Astrocyte (in vitro differentiated cells and primary cell): ENCODE measurements around the gene ATXN1. TPM values are rescaled to one million over a fixed set of nuclear protein-coding genes. Genes with fewer than 3 reads are reported as not detected.

Experiments used
- DNase-seq: peaks from one replicate; pipeline ENCODE4 v3.0.0-alpha.2; 2010; ENCODE audit warnings: low read depth
- FAIRE-seq: peaks from 2 replicates; lab custom pipeline; 2011; peaks lifted over from hg19 to GRCh38; lab: Jason Lieb, UNC
- H2AFZ ChIP-seq: 2 replicates; pipeline ENCODE4 v1.6.0; 2012; ENCODE audit warnings: low read depth, low read length, inconsistent platforms
- H3K27ac ChIP-seq: 2 replicates; pipeline ENCODE4 v1.5.1; 2011; ENCODE audit warnings: low read depth, low read length, inconsistent platforms
- H3K27me3 ChIP-seq: 2 replicates; pipeline ENCODE4 v1.6.0; 2011; ENCODE audit warnings: low read length, inconsistent platforms; ENCODE audit not compliant: insufficient read depth
- H3K36me3 ChIP-seq: 2 replicates; pipeline ENCODE4 v1.5.1; 2011; ENCODE audit warnings: low read length, inconsistent platforms; ENCODE audit not compliant: insufficient read depth
- H3K4me1 ChIP-seq: 2 replicates; pipeline ENCODE4 v1.5.1; 2011; ENCODE audit warnings: low read length, inconsistent platforms; ENCODE audit not compliant: insufficient read depth
- H3K4me2 ChIP-seq: 2 replicates; pipeline ENCODE4 v1.6.0; 2012; ENCODE audit warnings: low read length, inconsistent platforms
- H3K4me3 ChIP-seq: 2 replicates; pipeline ENCODE4 v1.5.1; 2011; ENCODE audit warnings: low read depth, mild to moderate bottlenecking, low read length, inconsistent platforms; ENCODE audit not compliant: insufficient read depth
- H3K79me2 ChIP-seq: 2 replicates; pipeline ENCODE4 v1.6.0; 2012; ENCODE audit warnings: mild to moderate bottlenecking, low read length, inconsistent platforms; ENCODE audit not compliant: insufficient read depth
- H3K9ac ChIP-seq: 2 replicates; pipeline ENCODE4 v1.6.0; 2012; ENCODE audit warnings: mild to moderate bottlenecking, low read length, inconsistent platforms
- H3K9me3 ChIP-seq: 2 replicates; pipeline ENCODE4 v1.5.1; 2012; ENCODE audit warnings: low read depth, mild to moderate bottlenecking, low read length, inconsistent platforms; ENCODE audit not compliant: insufficient read depth
- H4K20me1 ChIP-seq: 2 replicates; pipeline ENCODE4 v1.6.0; 2012; ENCODE audit warnings: low read length, inconsistent platforms; ENCODE audit not compliant: insufficient read depth
- H3K27ac Mint-ChIP-seq: one replicate; pipeline ENCODE4 v1.8.0; 2021; ENCODE audit warnings: mild to moderate bottlenecking, mixed read lengths; ENCODE audit not compliant: unreplicated experiment
- H3K27me3 Mint-ChIP-seq: one replicate; pipeline ENCODE4 v1.8.0; 2021; ENCODE audit warnings: low read depth, mixed read lengths; ENCODE audit not compliant: unreplicated experiment
- H3K36me3 Mint-ChIP-seq: one replicate; pipeline ENCODE4 v1.8.0; 2021; ENCODE audit warnings: low read depth, mixed read lengths; ENCODE audit not compliant: unreplicated experiment
- H3K4me1 Mint-ChIP-seq: one replicate; pipeline ENCODE4 v1.8.0; 2021; ENCODE audit warnings: low read depth, mixed read lengths; ENCODE audit not compliant: unreplicated experiment
- H3K4me3 Mint-ChIP-seq: one replicate; pipeline ENCODE4 v1.8.0; 2021; ENCODE audit warnings: mild to moderate bottlenecking, moderate library complexity, mixed read lengths; ENCODE audit not compliant: unreplicated experiment
- H3K9me3 Mint-ChIP-seq: one replicate; pipeline ENCODE4 v1.8.0; 2021; ENCODE audit warnings: mild to moderate bottlenecking, mixed read lengths; ENCODE audit not compliant: unreplicated experiment
- EZH2 ChIP-seq: IDR thresholded peaks from 2 replicates; pipeline ENCODE4 v1.6.1; 2012; ENCODE audit warnings: mild to moderate bottlenecking, low read length, inconsistent platforms; ENCODE audit not compliant: insufficient read depth
- total RNA-seq: library from RNA; stranded (reverse); gene quantifications from 2 replicates; pipeline ENCODE4 v1.2.1, GENCODE V29; 2021
- TF ChIP-seq, protein P1 (sequence below): IDR thresholded peaks from 2 replicates; pipeline ENCODE4 v1.5.1; 2011; ENCODE audit warnings: low read depth, mild to moderate bottlenecking, inconsistent platforms, low read length, moderate library complexity; ENCODE audit not compliant: insufficient read depth

Gene ATXN1
- total RNA-seq, 1 donor from 2014 or later, result 70.9 TPM

DNA sequence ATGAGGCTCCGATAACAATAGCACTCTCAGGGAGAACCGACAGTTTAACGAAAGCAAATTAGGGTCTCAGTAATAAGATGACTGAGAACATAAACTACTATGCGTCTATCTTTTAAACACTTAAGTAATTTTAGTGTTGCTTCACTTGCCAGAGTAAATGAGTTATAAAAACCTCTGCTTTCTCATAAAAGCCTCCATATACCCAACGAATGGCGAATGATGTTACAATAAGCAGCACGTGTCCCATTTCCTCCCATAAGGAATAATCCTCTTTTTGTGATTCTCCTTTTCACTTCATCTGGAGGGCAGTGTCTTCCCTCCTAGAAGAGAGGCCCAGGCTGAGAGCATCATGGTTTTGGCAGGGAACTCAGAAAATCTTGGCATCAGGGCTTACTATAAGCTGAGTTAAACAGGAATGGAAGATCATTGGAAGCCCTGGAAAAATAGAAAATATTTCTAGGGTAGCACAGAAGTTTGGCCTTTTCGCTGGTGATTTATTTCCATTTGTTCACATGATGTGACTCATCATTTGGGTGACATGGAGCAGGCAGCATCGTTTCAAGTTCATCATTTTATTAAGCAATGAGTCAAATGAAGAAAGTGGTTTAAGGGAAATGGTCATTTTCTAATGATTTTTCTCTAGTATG lies 255.4 kb downstream of the ATXN1 start:
- Histone ChIP-seq H3K4me2 (peak overlapping the region; percentile 28), H3K36me3 (no peaks in the 10 kb centered on the region), H3K79me2 (peaks cover 23% of the 10 kb centered on the region), H3K9ac (peak overlapping the region; percentile 33), H3K4me3 (no peak overlapping the region), H2AFZ (no peak overlapping the region), H4K20me1 (peaks cover 25% of the 10 kb centered on the region), H3K9me3 (no peaks in the 10 kb centered on the region), H3K27me3 (no peaks in the 10 kb centered on the region), H3K4me1 (peaks cover 10% of the 10 kb centered on the region), H3K27ac (peak overlapping the region; percentile 24)
- H3K4me3 Mint-ChIP-seq, result no peak overlapping the region
- H3K36me3 Mint-ChIP-seq, result peaks cover 11% of the 10 kb centered on the region
- H3K4me1 Mint-ChIP-seq, result peaks cover 10% of the 10 kb centered on the region
- DNase-seq, result peak; percentile 77
- peak; percentile 80 for FAIRE-seq
- TF ChIP-seq, protein P1, sequence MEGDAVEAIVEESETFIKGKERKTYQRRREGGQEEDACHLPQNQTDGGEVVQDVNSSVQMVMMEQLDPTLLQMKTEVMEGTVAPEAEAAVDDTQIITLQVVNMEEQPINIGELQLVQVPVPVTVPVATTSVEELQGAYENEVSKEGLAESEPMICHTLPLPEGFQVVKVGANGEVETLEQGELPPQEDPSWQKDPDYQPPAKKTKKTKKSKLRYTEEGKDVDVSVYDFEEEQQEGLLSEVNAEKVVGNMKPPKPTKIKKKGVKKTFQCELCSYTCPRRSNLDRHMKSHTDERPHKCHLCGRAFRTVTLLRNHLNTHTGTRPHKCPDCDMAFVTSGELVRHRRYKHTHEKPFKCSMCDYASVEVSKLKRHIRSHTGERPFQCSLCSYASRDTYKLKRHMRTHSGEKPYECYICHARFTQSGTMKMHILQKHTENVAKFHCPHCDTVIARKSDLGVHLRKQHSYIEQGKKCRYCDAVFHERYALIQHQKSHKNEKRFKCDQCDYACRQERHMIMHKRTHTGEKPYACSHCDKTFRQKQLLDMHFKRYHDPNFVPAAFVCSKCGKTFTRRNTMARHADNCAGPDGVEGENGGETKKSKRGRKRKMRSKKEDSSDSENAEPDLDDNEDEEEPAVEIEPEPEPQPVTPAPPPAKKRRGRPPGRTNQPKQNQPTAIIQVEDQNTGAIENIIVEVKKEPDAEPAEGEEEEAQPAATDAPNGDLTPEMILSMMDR, result no peak
- TF ChIP-seq EZH2, result no peak
- peaks cover 2% of the 10 kb centered on the region for H3K9me3 Mint-ChIP-seq
- no peaks in the 10 kb centered on the region for H3K27me3 Mint-ChIP-seq
- H3K27ac Mint-ChIP-seq, result no peak overlapping the region

DNA sequence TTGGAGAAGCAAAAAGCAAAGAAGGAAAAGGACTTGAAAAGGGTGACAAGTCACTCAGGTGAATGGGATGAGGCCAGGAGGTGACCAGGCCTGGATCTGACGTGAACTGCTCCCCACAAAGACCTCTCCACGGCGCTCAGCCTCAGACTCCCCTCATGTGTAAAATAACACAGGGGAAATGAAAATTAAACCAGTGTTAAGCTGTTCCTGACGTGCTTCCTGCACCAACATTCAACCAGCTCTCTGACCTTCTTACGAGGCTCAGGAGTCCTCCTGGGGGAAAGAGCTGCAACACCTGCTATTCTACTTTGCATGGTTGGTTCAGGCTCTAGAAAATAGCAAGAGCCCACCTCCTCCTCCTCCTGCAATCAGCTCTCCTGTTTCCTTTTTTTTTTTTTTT lies 256.7 kb downstream of the ATXN1 start:
- FAIRE-seq (no peak), DNase-seq (no peak)
- Histone ChIP-seq H4K20me1 (peaks cover 26% of the 10 kb centered on the region), H3K9me3 (no peaks in the 10 kb centered on the region), H3K9ac (no peak overlapping the region), H3K36me3 (no peaks in the 10 kb centered on the region), H3K27me3 (no peaks in the 10 kb centered on the region), H3K4me1 (peaks cover 10% of the 10 kb centered on the region), H3K27ac (no peak overlapping the region), H3K79me2 (peaks cover 24% of the 10 kb centered on the region), H3K4me3 (no peak overlapping the region), H2AFZ (no peak overlapping the region), H3K4me2 (no peak overlapping the region)
- Mint-ChIP-seq H3K36me3 (peaks cover 6% of the 10 kb centered on the region), H3K9me3 (peaks cover 2% of the 10 kb centered on the region), H3K27me3 (no peaks in the 10 kb centered on the region), H3K4me3 (no peak overlapping the region), H3K27ac (no peak overlapping the region), H3K4me1 (peaks cover 10% of the 10 kb centered on the region)
- TF ChIP-seq EZH2, result no peak
- TF ChIP-seq, protein P1, result no peak

DNA sequence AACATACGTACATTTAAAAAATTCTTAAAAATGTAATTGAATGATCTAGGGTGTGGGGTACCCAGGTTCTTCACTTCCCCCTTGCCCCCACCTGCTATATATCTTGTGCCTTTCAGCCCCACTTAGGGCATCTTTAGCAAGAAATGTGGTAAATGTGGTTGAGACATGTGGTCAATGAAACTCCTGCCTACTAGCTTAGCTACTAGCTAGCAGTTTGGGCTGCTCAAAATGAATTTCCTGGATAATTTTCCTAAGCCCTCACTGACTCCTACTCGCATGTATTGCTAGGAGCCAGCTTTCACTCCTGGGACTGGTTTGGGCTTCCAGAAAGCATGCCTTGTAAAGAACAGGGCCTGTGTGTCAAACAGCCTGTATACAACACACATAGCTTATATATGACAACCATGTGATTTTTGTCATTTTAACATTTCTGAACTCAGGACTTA lies 257.3 kb downstream of the ATXN1 start:
- Mint-ChIP-seq H3K27ac (no peak overlapping the region), H3K36me3 (peaks cover 9% of the 10 kb centered on the region), H3K4me1 (peaks cover 10% of the 10 kb centered on the region), H3K4me3 (no peak overlapping the region), H3K27me3 (no peaks in the 10 kb centered on the region), H3K9me3 (peaks cover 2% of the 10 kb centered on the region)
- H4K20me1 ChIP-seq, result peaks cover 28% of the 10 kb centered on the region
- no peak overlapping the region for H2AFZ ChIP-seq
- FAIRE-seq, result no peak
- H3K27ac ChIP-seq, result no peak overlapping the region
- no peaks in the 10 kb centered on the region for H3K36me3 ChIP-seq
- TF ChIP-seq, protein P1, result no peak
- no peak for TF ChIP-seq EZH2
- DNase-seq, result no peak
- H3K79me2 ChIP-seq, result peaks cover 24% of the 10 kb centered on the region
- no peak overlapping the region for H3K9ac ChIP-seq
- no peak overlapping the region for H3K4me3 ChIP-seq
- no peaks in the 10 kb centered on the region for H3K9me3 ChIP-seq
- H3K4me2 ChIP-seq, result no peak overlapping the region
- peaks cover 10% of the 10 kb centered on the region for H3K4me1 ChIP-seq
- no peaks in the 10 kb centered on the region for H3K27me3 ChIP-seq
